HG03469 (cell line): ENCODE data around the gene COL8A2.

Experiments used
- ATAC-seq: cut with Tn5 transposase; IDR thresholded peaks from one replicate; pipeline ENCODE4 v1.9.1; 2021; ENCODE audit warnings: mild to moderate bottlenecking, moderate library complexity, moderate number of reproducible peaks; ENCODE audit not compliant: unreplicated experiment

Gene COL8A2

DNA sequence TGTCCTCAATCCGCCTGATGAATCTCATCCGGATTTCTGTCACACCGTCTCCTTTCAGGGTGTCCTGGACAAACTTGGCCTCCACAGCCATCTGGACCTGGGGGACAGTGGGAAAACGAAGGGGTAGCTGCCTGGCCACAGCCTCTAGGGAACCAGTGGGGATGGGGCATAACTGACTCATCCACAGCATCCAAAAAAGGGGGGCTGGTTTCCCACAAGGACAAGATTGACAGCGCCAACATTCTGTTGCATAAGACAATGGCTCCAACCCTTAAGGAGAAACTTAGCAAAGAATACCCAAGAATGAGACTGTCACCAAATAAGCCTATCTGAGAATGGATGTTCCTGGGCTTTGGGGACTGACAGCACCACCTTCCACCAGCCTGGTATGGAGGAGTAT is 12.2 kb upstream of the COL8A2 start:
- no peak for ATAC-seq

DNA sequence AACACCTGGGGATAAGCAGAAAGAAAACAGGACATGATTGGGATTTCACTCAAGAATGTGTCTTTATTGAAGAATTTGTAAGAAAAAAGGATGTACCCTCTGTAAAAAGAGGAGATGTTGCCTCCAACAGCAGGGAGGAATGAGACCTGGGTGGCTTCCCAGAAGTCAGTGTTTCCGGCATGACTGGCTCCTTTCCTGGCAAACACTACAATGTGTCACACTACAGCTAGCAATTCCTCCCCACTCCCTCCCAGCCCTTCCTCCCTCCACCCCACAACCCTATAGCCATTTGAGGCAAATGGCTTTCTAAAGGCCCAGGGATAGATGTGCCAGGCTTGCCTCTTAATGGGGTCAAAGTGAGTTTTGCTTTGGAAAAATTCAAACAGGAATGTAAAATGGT is 11.5 kb upstream of the COL8A2 start:
- ATAC-seq, result no peak

DNA sequence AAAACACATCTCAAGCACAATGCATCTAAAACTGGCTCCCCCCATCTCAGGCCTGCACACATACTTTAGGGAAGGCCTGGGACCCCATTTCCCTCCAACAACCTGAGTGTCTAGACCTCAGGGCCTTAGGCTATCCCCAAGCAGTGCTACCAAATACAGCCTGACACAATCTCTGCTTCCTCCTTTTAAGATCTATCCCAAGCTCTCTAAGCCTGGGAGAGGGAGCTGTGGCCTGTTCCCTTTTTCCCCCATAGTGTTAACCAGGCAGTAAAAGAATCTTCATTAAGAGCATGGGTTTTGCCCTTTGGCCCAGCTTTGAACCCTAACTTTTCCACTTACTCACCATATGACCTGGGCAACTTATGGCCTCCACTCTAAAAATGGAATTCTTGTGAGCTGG is 10.8 kb upstream of the COL8A2 start:
- ATAC-seq, result no peak

DNA sequence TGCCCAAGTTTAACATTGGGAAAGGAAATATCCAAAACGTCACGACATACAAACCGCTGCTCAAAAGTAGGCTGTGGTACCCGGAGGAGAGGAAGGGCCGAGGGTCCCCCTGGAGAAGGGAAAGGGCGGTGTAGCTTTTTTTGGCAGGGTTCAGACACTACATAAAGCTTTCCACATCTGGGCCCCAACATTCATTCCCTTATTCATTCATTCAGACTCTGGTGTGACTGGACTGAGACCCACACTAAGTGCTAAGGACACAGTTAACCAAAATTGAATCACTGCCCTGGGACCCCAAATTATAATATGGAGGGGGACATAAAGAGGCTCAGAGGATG is 10.3 kb upstream of the COL8A2 start:
- ATAC-seq, result no peak

DNA sequence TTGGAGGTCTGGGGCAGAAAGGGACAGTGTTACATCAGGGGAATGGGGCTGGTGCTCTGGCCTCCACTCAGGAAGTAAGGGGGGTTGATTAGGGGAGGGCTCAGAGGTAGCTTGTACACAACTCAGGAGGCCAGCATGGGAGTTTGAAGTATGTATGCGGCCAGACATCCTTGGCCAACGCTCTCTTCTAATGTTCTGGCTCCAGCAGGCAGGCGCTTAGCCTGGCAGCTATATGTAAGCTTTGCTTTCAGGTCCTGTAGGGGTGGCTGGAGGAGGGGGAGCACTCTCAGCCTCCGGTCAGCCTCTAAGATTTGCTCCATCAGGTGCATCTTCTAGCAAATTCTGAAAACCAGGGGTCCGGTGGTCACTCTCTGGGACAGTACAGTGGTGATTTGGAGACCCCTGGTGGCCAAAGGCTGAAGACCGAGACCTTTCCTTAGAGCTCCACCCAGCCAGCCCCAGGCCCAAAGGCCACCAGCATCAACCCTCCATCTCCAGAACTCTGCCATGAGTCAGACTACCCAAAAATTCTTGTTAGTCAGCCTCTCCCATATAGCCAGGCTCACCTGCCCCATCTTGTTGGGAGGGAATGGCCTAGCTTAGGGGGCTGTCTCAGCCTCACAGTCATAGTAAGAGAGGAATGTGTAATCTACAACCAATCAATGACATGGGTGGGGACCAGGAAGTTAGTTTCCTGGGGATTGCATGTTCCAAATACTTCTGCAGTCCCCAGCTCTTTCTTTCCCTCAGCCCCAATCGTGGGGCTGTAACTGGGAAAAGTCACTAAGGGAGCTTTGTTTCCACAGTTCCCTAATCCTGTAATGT is 9.7 kb upstream of the COL8A2 start:
- no peak for ATAC-seq

DNA sequence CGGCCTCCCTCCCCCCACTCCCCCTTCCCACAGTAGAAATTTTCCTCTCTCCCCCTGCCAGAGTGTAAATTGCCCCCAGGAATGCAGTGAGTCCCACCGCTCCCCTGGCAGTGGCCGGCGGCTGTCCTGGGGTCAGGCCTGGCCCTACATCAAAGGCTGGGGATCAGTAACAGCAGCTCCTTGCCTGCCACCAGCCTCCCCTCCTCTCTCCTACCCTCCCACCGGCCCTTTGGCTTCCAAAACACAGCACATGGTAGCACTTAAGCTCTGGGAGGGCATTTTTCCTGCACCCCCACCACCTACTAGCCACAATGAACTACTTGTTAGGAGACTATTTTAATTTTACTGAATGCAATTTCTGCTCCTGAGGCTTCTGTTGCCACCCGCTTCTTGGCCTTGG is 9.0 kb upstream of the COL8A2 start:
- ATAC-seq, result no peak

DNA sequence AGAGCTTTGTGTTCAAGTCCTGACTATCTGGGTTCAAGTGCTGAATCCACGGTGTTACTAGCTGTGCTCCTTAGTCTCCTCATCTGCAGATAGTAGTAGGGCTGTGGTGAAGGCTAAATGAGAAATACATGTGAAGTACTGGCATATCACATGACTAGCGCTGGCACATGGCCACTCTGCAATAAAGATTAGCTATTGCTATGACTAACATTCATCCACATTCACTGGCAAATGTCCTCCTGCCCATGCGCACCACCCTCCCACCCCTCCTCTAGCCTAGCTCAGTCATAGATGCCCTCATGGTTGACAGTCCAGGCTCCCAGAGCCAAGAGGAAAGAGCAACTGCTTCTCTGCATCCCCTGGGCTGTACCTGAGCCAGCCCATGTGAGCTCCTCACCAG is 8.5 kb upstream of the COL8A2 start:
- ATAC-seq, result no peak

DNA sequence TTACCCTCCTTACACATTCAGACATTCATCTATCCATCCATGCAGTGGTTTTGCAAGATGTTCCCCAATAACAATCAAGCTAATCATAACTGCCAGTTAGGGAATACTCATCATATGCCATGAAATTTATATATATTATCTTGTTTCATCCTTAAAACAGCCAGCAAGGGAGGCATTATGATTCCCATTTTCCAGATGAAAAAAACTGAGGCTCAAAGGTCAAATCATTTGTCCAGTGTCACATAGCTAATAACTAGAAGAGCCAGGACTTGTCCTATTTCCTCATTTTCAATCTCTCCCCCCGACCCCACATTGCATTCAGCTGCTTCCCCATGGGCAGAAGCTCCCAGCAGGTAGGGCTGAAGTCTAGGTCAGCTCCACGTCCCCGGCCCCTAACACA is 7.0 kb upstream of the COL8A2 start:
- no peak for ATAC-seq

DNA sequence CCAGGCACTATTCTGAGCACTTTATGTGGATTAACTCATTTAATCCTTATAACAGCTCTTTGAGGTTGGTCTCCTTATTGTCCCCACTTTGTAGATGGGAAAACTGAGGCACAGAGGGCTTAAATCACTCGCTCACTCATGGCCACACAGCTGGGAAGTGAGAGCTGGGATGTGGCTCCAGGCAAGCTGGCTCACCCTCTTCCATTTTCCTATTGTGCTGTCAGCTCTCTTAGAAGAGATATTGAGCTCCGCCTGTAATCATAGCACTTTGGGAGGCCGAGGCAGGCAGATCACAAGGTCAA is 3.8 kb upstream of the COL8A2 start:
- no peak for ATAC-seq

DNA sequence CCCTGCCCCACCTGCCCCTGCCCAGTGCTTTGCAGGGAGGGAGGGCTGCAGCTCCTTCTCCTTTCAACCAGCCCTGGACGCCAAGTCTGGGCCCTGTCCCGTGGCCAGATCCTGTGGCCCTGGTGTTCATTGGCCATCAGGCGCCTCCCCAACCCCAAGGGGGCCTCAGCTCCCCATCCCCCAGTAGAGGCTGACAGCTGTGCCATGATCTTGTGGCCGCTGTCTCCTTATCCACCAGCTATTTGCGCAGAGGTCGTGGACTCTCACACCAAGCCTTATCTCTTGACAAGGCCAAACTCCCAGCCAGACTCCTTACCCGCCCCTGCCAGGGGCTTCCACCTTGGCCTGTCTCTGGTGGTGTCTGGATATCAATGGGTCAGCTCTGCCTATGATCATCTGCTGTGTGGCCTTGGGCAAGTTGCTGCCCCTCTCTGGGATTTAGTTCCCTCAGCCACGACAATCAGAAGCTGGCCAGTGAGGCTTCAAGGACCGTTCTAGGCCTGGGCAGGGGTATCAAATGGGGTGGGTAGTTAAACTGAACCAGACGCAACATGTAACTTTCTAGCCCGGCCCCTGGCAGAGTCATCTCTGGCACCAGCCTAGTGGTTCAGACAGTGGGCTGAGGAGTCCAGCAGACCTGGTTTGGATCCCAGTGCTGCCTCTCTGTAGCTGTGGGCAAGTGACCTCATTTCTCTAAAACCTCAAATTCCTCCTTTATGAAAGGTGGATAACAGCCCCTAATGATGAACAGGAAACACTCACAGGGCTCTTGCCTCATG is 3.3 kb upstream of the COL8A2 start:
- no peak for ATAC-seq

DNA sequence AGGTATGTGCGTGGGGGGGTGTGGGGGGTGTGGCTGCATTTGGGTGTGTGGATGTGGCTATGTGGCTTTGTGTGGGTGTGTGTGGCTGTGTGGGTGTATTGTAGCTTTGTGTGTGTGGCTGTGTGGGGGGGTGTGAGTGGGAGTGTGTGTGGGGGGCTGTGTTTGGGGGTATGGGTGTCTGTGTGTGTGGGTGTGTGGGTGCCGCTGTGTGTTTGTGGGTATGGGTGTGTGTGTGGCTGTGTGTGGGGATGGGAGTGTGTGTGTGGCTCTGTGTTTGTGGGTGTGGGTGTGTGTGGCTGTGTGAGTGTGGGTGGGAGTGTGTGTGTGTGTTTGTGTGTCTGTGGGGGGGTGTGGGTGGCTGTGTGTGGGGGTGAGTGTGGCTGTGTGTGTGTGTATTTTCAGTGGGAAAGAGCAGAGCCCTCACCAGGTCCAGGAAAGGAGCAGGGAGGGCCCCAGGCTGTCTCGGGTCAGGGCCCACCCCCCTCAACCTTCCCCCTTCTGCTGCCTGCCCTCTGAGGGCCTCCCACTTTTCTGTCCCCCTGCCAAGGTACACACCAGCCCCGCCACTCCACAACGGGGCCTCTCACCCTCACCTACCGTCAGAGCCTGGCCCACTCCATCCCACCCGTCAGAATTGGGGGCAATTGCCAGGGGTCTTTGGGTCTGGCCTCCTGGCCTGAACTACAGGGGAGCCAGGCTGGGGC is 1.9 kb upstream of the COL8A2 start:
- ATAC-seq, result no peak

DNA sequence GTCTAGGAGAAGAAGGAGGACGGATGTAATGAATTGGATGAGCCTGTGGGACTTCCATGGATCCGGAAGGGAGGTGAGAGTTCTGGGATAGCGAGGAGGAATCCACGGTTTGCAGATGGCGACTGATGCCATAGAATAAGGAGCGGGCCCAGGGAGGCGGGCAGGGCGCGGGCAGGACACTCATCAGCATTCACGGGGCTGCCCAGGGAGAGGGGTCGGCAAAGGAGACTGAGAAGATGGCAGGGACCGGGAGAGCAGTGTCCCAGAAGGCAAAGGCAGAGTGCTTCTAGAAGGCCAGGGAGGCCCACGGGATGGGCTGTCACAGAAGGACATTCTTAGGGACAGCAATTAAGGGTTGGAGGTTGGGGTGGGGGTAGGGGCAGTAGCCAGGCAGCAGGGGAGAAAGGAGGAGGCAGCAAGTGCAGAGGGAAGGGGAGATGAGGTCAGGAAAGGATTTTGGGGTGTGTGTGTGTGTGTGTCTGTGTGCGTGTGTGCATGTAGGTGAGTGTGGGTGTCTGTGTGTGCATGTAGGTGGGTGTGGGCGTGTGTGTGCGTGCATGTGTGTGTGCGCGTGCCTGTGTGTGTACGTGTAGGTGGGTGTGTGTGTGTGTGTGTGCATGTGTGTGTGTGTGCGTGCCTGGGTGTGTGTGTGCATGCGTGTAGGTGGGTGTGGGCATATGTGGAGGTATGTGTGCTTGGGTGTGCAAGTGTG is 1.1 kb upstream of the COL8A2 start:
- no peak for ATAC-seq

DNA sequence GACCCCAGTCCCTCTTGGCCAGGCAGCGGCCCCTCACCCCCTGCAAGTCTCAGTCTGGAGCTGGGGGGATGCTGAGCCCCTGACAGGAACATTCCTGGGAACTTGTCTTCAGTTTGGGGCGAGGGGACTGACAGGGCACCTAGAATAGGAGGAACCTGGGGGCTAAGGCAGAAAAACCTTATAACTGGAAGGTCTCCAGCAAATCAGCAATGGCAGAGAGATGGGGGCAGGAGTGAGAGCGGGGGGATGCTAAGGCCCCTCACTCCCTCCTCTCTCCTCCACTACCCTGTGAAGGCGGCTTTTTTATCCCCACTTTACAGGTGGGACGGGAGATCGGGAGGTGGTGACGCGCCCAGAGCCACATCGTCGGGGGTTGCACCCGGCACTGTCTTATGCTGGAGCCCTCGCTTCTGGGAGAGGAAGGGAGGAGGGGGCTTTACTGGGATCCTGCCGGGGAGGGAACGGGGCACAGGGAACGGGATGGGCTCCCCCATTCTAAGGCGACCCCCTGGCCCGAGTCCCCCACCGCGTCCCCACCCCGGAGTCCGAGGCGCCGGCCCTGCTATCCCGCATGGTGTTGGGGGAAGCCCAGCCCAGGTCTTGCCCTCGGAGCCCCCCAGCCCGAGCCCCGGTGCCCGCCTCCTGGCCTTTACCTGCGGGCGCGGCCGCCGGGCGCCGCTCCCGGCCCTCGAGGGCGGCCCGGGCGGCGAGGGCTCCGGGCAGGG is 456 bp downstream of the COL8A2 start:
- ATAC-seq, result no peak

DNA sequence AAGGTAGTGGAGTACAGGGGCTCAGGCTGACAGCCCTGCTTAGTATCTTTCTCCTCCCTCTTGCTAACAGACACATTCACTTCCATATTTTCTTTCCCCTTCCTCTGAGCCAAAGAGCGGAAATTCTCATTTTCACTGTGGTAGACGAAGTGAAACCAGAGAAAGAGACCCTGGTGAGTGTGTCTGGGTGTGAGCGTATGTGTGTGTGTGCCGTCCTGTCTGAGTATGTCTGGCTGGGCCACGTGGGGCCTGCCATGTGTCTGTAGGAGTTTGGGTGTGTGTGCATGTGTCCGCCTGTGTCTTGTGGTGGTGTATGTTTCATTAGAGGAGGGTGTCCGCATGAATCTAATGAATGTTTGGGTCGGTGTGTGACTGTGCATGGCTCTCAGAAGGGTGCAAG is 1.7 kb downstream of the COL8A2 start:
- ATAC-seq, result no peak

DNA sequence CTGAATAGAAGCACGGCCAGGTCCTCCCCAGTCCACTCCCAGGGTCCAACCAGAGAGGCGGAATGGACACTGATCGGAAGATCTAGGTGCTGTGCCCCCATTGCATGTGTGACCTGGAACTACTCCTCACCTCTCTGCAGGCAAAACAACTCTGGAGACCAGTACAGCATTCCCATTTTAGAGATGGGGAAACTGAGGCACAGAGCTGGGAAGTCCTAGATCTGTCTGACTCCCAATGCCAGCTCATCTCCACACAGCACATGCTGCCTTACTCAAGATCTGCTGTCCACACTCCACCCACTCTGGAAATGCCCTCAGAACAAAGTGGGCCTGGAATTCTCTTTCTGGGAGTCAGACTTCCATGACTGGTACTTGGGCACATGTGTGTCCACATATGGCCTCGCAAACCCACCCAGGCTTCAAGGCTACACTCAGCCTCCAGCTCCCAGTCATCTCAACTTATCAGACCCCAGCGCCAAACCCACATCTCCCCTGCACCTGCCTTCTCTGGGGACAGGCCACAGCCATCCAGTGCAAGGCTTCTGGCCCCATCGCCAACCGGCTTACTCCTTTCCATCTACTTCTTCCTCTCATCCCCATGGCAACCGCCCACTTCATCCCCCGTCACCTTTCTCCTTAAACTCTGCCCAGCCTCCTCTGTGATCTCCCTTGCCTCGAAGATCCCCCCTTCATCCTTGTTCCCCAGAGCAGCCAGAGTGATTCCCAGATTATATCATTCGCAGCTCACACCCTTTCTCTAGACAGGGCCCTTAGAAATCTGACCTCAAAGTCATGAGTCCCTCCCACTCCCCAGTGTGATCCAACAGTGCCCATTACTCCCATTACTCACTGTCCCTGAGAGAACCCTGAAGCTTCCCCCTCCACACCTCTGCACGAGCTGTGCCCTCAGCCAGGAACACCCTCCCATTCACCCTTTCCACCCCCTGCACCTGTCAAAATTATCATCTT is 2.7 kb downstream of the COL8A2 start:
- ATAC-seq, result no peak

DNA sequence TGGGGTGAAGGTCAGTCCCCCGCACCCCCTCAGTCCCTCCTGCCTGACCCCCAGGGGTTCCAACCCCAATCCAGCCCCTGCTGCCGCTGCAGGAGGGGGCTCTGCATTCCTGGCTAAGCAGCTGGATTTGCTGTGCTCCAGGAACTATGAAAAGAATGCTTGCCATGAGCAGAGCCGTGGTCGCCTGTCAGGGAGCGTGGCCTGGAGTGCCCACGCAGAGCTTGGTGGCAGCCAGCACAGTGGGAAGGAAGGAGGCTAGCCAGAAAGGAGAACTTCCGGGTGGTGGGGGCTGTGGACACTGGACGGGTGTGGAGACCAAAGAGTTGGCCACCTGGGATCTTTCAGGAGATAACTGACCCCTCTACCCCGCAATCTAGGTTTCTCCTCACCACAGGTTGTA is 5.6 kb downstream of the COL8A2 start:
- no peak for ATAC-seq

DNA sequence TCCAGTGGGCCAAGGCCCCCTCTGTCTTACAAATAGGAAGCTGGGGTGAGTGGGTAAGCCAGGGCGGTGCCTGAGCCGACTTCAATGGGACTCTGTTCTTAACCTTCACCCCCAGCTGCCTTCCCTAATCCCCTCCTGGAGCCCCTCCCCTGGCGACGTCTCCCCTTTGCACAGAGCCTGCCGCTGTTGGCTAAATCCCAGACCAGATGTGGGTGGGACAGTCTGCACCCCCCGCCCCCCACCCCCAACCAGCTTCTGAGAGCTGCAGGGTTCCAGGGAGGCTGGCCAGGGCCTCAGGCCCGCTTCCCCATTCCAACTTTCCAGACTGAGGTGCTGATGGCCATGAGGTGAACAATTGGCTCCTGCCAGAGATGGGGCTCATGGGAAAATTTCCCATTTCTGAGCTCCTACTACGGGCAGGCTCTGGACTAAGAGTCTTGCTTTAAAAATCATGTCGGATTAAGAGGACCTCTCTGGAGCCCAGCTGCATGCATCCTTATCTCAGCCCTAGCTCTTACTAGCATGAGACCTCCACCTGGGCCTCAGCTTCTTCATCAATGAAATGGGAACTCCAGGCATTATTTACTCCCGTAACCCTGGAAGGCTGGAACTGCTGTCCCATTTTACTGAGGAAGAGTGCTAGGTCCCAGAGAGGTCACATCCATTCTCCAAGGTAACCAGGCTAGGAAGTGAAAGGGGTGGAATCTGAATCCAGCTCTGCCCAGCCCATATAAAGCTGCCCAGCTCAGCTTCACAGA is 6.4 kb downstream of the COL8A2 start:
- ATAC-seq, result no peak

DNA sequence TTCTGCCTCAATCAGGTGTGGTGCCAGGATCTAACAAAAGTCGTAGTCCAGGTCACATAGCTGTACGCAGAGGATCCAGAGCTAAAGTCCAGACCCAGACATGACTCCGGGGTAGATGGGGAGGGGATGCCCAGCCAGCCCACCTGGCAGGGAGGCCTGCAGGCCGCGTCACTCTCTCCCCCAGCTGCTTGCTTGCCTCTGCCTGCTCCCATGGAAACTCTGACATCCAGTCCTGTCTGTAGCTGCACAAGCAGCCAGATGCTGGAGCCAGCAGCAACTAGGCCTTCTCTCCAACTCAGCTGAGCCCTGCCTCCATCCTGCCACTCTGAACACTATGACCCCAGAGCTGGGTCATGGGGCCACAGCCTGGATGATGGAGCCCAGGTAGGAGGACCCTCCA is 8.1 kb downstream of the COL8A2 start:
- ATAC-seq, result no peak

DNA sequence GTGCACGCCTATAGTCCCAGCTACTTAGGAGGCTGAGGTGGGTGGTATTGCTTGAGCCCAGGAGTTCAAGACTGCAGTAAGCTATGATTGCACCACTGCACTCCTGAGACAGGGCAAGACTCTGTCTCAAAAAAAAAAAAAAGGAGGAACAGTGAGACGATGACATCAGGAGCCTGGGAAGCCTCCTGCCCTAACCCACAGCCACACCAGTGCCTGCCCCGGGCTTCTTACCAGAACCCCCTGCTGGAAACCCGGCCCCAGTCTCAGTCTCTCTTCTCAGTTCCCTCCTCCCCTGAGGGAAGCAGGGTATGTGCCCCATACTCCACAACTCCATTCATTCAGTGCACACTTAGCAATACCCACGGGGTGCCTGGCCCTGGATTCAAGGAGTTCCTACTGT is 9.1 kb downstream of the COL8A2 start:
- no peak for ATAC-seq
